Natural killer cell treated with Interleukin-12 subunit alpha and Interleukin-12 subunit beta and Interleukin-15 and Interleukin-18, amount 100 ng/mL, for 72 hours (primary cell): ENCODE measurements around the gene CACYBP. TPM values are rescaled to one million over a fixed set of nuclear protein-coding genes. Genes with fewer than 3 reads are reported as not detected.
"Not testable (repeated sequence)": the region's sequence is repeated elsewhere in the genome, so short reads cannot be mapped to it uniquely, and the experiment has no call there.

Experiments
- ATAC-seq, 2 donors: fragments of 150-1000 bp; cut with Tn5 transposase in 1 of 2; sonication (Bioruptor Pico), chemical (Tn5 transposase) in 1 of 2; 2 replicates each; pipeline ENCODE4 v1.10.0; 2021
- DNase-seq: peaks from one replicate; pipeline ENCODE4 v3.0.0; 2022; ENCODE audit warnings: low spot score
- H3K27ac Mint-ChIP-seq, 2 donors: 1 replicate in 1 of 2; 2 replicates in 1 of 2; pipeline ENCODE4 v1.8.0; 2022; ENCODE audit warnings: mixed read lengths in 2 of 2, mild to moderate bottlenecking in 1 of 2, moderate library complexity in 1 of 2
- H3K27me3 Mint-ChIP-seq, 2 donors: 1 replicate in 1 of 2; 2 replicates in 1 of 2; pipeline ENCODE4 v1.8.0; 2022; ENCODE audit warnings: mixed read lengths in 2 of 2
- H3K36me3 Mint-ChIP-seq: one replicate; pipeline ENCODE4 v1.8.0; 2022; ENCODE audit warnings: mixed read lengths
- H3K4me1 Mint-ChIP-seq, 2 donors: 1 replicate in 1 of 2; 2 replicates in 1 of 2; pipeline ENCODE4 v1.8.0; 2022; ENCODE audit warnings: low read depth in 2 of 2, mixed read lengths in 2 of 2, mild to moderate bottlenecking in 1 of 2
- H3K4me3 Mint-ChIP-seq: one replicate; pipeline ENCODE4 v1.8.0; 2022; ENCODE audit warnings: mixed read lengths
- H3K9me3 Mint-ChIP-seq: 2 replicates; pipeline ENCODE4 v1.8.0; 2022; ENCODE audit warnings: mixed read lengths
- total RNA-seq, 2 donors: library from RNA; stranded (reverse); gene quantifications; one replicate each; pipeline ENCODE4 v1.2.3, GENCODE V29; 2022

The CACYBP gene
- total RNA-seq, 2 donors from 2014 or later: 199 to 288 TPM

- Mint-ChIP-seq H3K27ac (no peak overlapping the region), H3K4me1 (no peaks in the 10 kb centered on the region), H3K27me3 (peaks cover 19 to 38% of the 10 kb centered on the region in 2 donors), H3K9me3 (no peaks in the 10 kb centered on the region), H3K4me3 (no peak overlapping the region), H3K36me3 (no peaks in the 10 kb centered on the region)
- ATAC-seq (no peak), DNase-seq (no peak)
Measured at GRCh38 chr1:175042650-175043049, 42.9 kb downstream of the CACYBP start.

GRCh38 chr1:175043824-175044223, 44.1 kb downstream of the CACYBP start:
- no peak for ATAC-seq
- no peak overlapping the region for H3K4me3 Mint-ChIP-seq

GRCh38 chr1:175044591-175044990, 44.8 kb downstream of the CACYBP start:
- not testable (repeated sequence) for H3K36me3 Mint-ChIP-seq, H3K4me1 Mint-ChIP-seq, H3K4me3 Mint-ChIP-seq, H3K9me3 Mint-ChIP-seq, DNase-seq, H3K27ac Mint-ChIP-seq, ATAC-seq
- H3K27me3 Mint-ChIP-seq: peaks cover 30 to 57% of the 10 kb centered on the region in 2 donors

More at GRCh38 chr1:175043824-175044223, 44.1 kb downstream of the CACYBP start:
- peaks cover 24 to 49% of the 10 kb centered on the region in 2 donors for H3K27me3 Mint-ChIP-seq
- no peaks in the 10 kb centered on the region for H3K9me3 Mint-ChIP-seq
- DNase-seq: no peak
- H3K4me1 Mint-ChIP-seq: no peaks in the 10 kb centered on the region
- no peaks in the 10 kb centered on the region for H3K36me3 Mint-ChIP-seq
- no peak overlapping the region for H3K27ac Mint-ChIP-seq

- Mint-ChIP-seq H3K36me3 (no peaks in the 10 kb centered on the region), H3K27me3 (peaks cover 32 to 60% of the 10 kb centered on the region in 2 donors), H3K4me1 (no peaks in the 10 kb centered on the region), H3K4me3 (no peak overlapping the region), H3K9me3 (no peaks in the 10 kb centered on the region), H3K27ac (no peak overlapping the region)
- DNase-seq (no peak), ATAC-seq (no peak)
Measured at GRCh38 chr1:175045097-175045496, 45.4 kb downstream of the CACYBP start.

GRCh38 chr1:175045519-175045918, 45.8 kb downstream of the CACYBP start:
- ATAC-seq: no peak
- Mint-ChIP-seq H3K4me3 (no peak overlapping the region), H3K9me3 (no peaks in the 10 kb centered on the region), H3K27me3 (peaks cover 32 to 59% of the 10 kb centered on the region in 2 donors), H3K36me3 (no peaks in the 10 kb centered on the region), H3K27ac (no peak overlapping the region), H3K4me1 (no peaks in the 10 kb centered on the region)
- DNase-seq: no peak

GRCh38 chr1:175050992-175051391, 51.2 kb downstream of the CACYBP start:
- no peaks in the 10 kb centered on the region for H3K9me3 Mint-ChIP-seq
- H3K36me3 Mint-ChIP-seq: no peaks in the 10 kb centered on the region
- H3K27ac Mint-ChIP-seq: no peak overlapping the region
- no peaks in the 10 kb centered on the region for H3K4me1 Mint-ChIP-seq
- H3K4me3 Mint-ChIP-seq: no peak overlapping the region
- peaks cover 35 to 53% of the 10 kb centered on the region in 2 donors for H3K27me3 Mint-ChIP-seq
- DNase-seq (no peak), ATAC-seq (no peak)

- DNase-seq (no peak), ATAC-seq (no peak)
- Mint-ChIP-seq H3K27ac (no peak overlapping the region), H3K9me3 (no peaks in the 10 kb centered on the region), H3K4me1 (no peaks in the 10 kb centered on the region), H3K4me3 (no peak overlapping the region), H3K36me3 (no peaks in the 10 kb centered on the region), H3K27me3 (peaks cover 18 to 23% of the 10 kb centered on the region in 2 donors)
Measured at GRCh38 chr1:175054736-175055135, 55.0 kb downstream of the CACYBP start.

Other genes with a start within 250 kb of the CACYBP start
- gene MRPS14, start 23.5 kb downstream of the CACYBP start, total RNA-seq: 10 to 100 TPM; 23.9 to 34.7 TPM
- gene TNN, start 67.9 kb downstream of the CACYBP start, total RNA-seq: not detected
- gene KIAA0040, start 192.8 kb downstream of the CACYBP start, total RNA-seq: 10 to 100 TPM; 11.2 to 19.3 TPM